Measurements from ENCODE around the gene SUSD4.

GRCh38 chr1:223353939-223354338 lies 10.0 kb downstream of the SUSD4 start:
- TF ChIP-seq TAF1 (IDR thresholded peaks at IDR 0.05; ENCODE audit: low read depth), result no peak
- TF ChIP-seq EGR1 (IDR thresholded peaks at IDR 0.05), result no peak
- no peak for TF ChIP-seq NFIC (IDR thresholded peaks at IDR 0.05)
- no peak for TF ChIP-seq USF1 (IDR thresholded peaks at IDR 0.05)
- TF ChIP-seq RAD21 (IDR thresholded peaks at IDR 0.05; ENCODE audit: low read depth), result no peak
- no peak for TF ChIP-seq TCF12 (IDR thresholded peaks at IDR 0.05; ENCODE audit: low read depth)
- TF ChIP-seq TEAD4 (IDR thresholded peaks at IDR 0.05), result no peak
- TF ChIP-seq MAX (IDR thresholded peaks at IDR 0.05), result no peak
- TF ChIP-seq YY1 (IDR thresholded peaks at IDR 0.05; ENCODE audit: low read depth), result no peak
- TF ChIP-seq REST (IDR thresholded peaks at IDR 0.05; ENCODE audit: low read depth), result no peak
- TF ChIP-seq EP300 (IDR thresholded peaks at IDR 0.05; ENCODE audit: borderline replicate concordance), result no peak
- no peak for TF ChIP-seq CEBPB (IDR thresholded peaks at IDR 0.05)
- TF ChIP-seq CREB1 (IDR thresholded peaks at IDR 0.05; ENCODE audit: low read depth), result no peak
- no peak for TF ChIP-seq ZBTB7A (IDR thresholded peaks at IDR 0.05; ENCODE audit: low read depth)

Data from Ishikawa (cell line).